ENCODE measurements around the gene VTI1A. TPM values are rescaled to one million over a fixed set of nuclear protein-coding genes. Genes with fewer than 3 reads are reported as not detected.

The VTI1A gene
- total and polyA plus RNA-seq, 2 of the 4 experiments (the other 2 are of a cell fraction), result 9.7 to 24.9 TPM

GRCh38 chr10:112429147-112429546 lies 17.9 kb upstream of the VTI1A start:
- Histone ChIP-seq H4K5ac (ENCODE audit: low read depth, low read length) (no peak overlapping the region), H3K9me1 (ENCODE audit: insufficient read depth, low read length) (no peaks in the 10 kb centered on the region; the same call in 1 of the 2 replicates), H3K14ac (replicated peaks; ENCODE audit: low read depth, low read length) (no peak overlapping the region), H3K36me3 (ENCODE audit: control insufficient read depth, insufficient read depth, low read length) (peaks cover 16% of the 10 kb centered on the region), H3K4me3 (ENCODE audit: insufficient read depth, low read depth, low read length) (no peak overlapping the region), H2BK5ac (ENCODE audit: low read depth, low read length, poor library complexity, severe bottlenecking) (no peak overlapping the region), H3K23ac (ENCODE audit: low read depth, low read length) (no peak overlapping the region), H2AFZ (replicated peaks; ENCODE audit: low read length, poor library complexity) (no peak overlapping the region), H2AK9ac (replicated peaks; ENCODE audit: low read depth, low read length, poor library complexity) (no peak overlapping the region), H3K4ac (ENCODE audit: low read depth, low read length) (no peak overlapping the region), H4K8ac (ENCODE audit: low read depth in 2 of 2, low read length in 2 of 2) (no peak overlapping the region), H4K91ac (ENCODE audit: insufficient read depth, low read depth, low read length) (no peak overlapping the region), H3K27me3 (ENCODE audit: control insufficient read depth, insufficient read depth, low read length) (no peaks in the 10 kb centered on the region), H3K9me3 (ENCODE audit: control insufficient read depth, insufficient read depth, low read length) (no peaks in the 10 kb centered on the region), H3K56ac (ENCODE audit: extremely low read depth, insufficient read depth, low read length) (no peak overlapping the region), H2AK5ac (ENCODE audit: low read depth, low read length) (no peak overlapping the region), H3K18ac (ENCODE audit: low read depth, low read length) (no peak overlapping the region), H2BK120ac (ENCODE audit: low read depth, low read length) (no peak overlapping the region), H2BK15ac (ENCODE audit: low read depth, low read length) (no peak overlapping the region), H2BK20ac (ENCODE audit: low read depth, low read length) (no peak overlapping the region), H4K20me1 (ENCODE audit: insufficient read depth, low read length) (no peaks in the 10 kb centered on the region; the same call in 1 of the 2 replicates), H3K79me1 (ENCODE audit: low read depth in 1 of 2, low read length in 2 of 2) (no peaks in the 10 kb centered on the region), H3K4me1 (ENCODE audit: control insufficient read depth, insufficient read depth, low read length) (no peaks in the 10 kb centered on the region), H3K27ac (ENCODE audit: insufficient read depth, low read length) (no peak overlapping the region), H3K9ac (ENCODE audit: low read depth, low read length) (no peak overlapping the region), H3K4me2 (ENCODE audit: low read depth, low read length) (no peak overlapping the region)
- dilution Hi-C loops (cut with HindIII; ENCODE audit: low sequenced_read_pairs, unreplicated experiment) (no loop called here), in situ Hi-C loops (cut with MboI; ENCODE audit: low sequenced_read_pairs) (no loop called here), intact Hi-C loops (cut with micrococcal nuclease) (no loop called here)
- no TSS peak for BruUV-seq (replicated peaks)
- WGBS, 2 experiments (ENCODE audit: extremely low coverage in 2 of 2, insufficient read length in 1 of 2), result 83 to 100% methylated on average over 2 to 3 of the region's 3 CpGs
- ChIA-PET POLR2A (ENCODE audit: unreplicated experiment) (no interaction called here), CTCF (no interaction called here)
- DNase-seq, result no peak
- no peak for TF ChIP-seq POLR2A (IDR thresholded peaks at IDR 0.05; ENCODE audit: low read depth, low read length)
- TF ChIP-seq USF2 (IDR thresholded peaks at IDR 0.05; ENCODE audit: low read depth, low read length), result no peak
- TF ChIP-seq MAZ (IDR thresholded peaks at IDR 0.05; ENCODE audit: borderline replicate concordance, low read depth, low read length), result no peak
- TF ChIP-seq RCOR1 (IDR thresholded peaks at IDR 0.05; ENCODE audit: insufficient replicate concordance, low read length), result no peak
- no peak for TF ChIP-seq MXI1 (IDR thresholded peaks at IDR 0.05; ENCODE audit: borderline replicate concordance, low read depth, low read length)
- no peak for TF ChIP-seq RFX5 (IDR thresholded peaks at IDR 0.05; ENCODE audit: low read depth, low read length)
- no peak for TF ChIP-seq SMC3 (IDR thresholded peaks at IDR 0.05; ENCODE audit: low read depth, low read length)
- TF ChIP-seq CHD1 (IDR thresholded peaks at IDR 0.05; ENCODE audit: low read depth, low read length), result no peak
- no peak for TF ChIP-seq ELK1 (IDR thresholded peaks at IDR 0.05; ENCODE audit: borderline replicate concordance, low read depth, low read length)
- TF ChIP-seq RAD21 (IDR thresholded peaks at IDR 0.05; ENCODE audit: low read length), result no peak
- no peak for TF ChIP-seq CEBPB (IDR thresholded peaks at IDR 0.05; ENCODE audit: low read depth, low read length)
- TF ChIP-seq BHLHE40 (IDR thresholded peaks at IDR 0.05; ENCODE audit: low read depth, low read length), result no peak
- no peak for TF ChIP-seq MAFK (IDR thresholded peaks at IDR 0.05; ENCODE audit: low read depth, low read length)
- TF ChIP-seq CTCF (conservative IDR thresholded peaks at IDR 0.05; ENCODE audit: low read depth, low read length), result no peak
- no peak for TF ChIP-seq FOS (IDR thresholded peaks at IDR 0.05; ENCODE audit: low read depth, low read length)
- no peak for TF ChIP-seq NFE2L2 (IDR thresholded peaks at IDR 0.05; ENCODE audit: low read depth, low read length)
- no peak for ATAC-seq (ENCODE audit: low read depth)

All from IMR-90 (cell line).